HFFc6 (cell line): ENCODE results near the gene CAPRIN1. TPM values are rescaled to one million over a fixed set of nuclear protein-coding genes. Genes with fewer than 3 reads are reported as not detected.

Experiments
- DNase-seq: peaks from one replicate; pipeline ENCODE4 v3.0.0-alpha.2; 2018
- H3K27ac Mint-ChIP-seq: 2 replicates; pipeline ENCODE4 v1.8.0; 2020; ENCODE audit warnings: mild to moderate bottlenecking, mixed read lengths
- H3K27me3 Mint-ChIP-seq: 2 replicates; pipeline ENCODE4 v1.8.0; 2021; ENCODE audit warnings: mild to moderate bottlenecking, moderate library complexity, mixed read lengths; ENCODE audit not compliant: insufficient read depth
- H3K36me3 Mint-ChIP-seq: 2 replicates; pipeline ENCODE4 v1.8.0; 2021; ENCODE audit warnings: low read depth, mixed read lengths
- H3K4me1 Mint-ChIP-seq: 2 replicates; pipeline ENCODE4 v1.8.0; 2020; ENCODE audit warnings: low read depth, mixed read lengths
- H3K4me3 Mint-ChIP-seq: 2 replicates; pipeline ENCODE4 v1.8.0; 2020; ENCODE audit warnings: mild to moderate bottlenecking, moderate library complexity, mixed read lengths
- H3K9me3 Mint-ChIP-seq: 2 replicates; pipeline ENCODE4 v1.8.0; 2020; ENCODE audit warnings: mild to moderate bottlenecking, mixed read lengths
- total RNA-seq, 6 experiments: library from RNA; stranded (reverse); fragmentation: NEBNext Ultra II Directional; extraction: Animal tissue kit (Norgen Biotek cat#: 25700); gene quantifications; 2 replicates in 1 of 6; 3 replicates in 5 of 6; pipeline ENCODE4 v1.2.3, GENCODE V29; 2021
- TF ChIP-seq, protein P1 (sequence below): fragments of 200-600 bp; sonication (generic); IDR thresholded peaks from 2 replicates; pipeline ENCODE4 v1.5.0; 2021; ENCODE audit warnings: antibody characterized with exemption, mild to moderate bottlenecking

CAPRIN1 gene
- total RNA-seq, 6 experiments from 2014 or later: 275 to 313 (median 300) TPM

DNA sequence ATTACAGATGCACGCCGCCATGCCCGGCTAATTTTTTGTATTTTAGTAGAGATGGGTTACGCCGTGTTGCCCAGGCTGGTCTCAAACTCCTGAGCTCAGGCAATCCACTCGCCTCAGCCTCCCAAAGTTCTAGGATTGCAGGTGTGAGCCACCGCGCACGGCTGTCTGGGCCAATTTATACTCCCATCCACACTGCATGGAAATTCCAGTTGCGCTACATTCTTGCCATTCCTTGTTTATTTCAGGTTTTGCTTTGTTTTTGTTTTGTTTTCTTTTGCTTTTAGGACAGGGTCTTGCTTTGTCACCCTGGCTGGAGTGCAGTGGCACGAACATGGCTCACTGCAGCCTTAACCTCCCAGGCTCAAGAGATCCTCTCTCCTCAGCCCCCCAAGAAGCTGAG, 11.0 kb upstream of the CAPRIN1 start:
- H3K27ac Mint-ChIP-seq: no peak overlapping the region
- peaks cover 18% of the 10 kb centered on the region for H3K4me1 Mint-ChIP-seq
- TF ChIP-seq, protein P1, sequence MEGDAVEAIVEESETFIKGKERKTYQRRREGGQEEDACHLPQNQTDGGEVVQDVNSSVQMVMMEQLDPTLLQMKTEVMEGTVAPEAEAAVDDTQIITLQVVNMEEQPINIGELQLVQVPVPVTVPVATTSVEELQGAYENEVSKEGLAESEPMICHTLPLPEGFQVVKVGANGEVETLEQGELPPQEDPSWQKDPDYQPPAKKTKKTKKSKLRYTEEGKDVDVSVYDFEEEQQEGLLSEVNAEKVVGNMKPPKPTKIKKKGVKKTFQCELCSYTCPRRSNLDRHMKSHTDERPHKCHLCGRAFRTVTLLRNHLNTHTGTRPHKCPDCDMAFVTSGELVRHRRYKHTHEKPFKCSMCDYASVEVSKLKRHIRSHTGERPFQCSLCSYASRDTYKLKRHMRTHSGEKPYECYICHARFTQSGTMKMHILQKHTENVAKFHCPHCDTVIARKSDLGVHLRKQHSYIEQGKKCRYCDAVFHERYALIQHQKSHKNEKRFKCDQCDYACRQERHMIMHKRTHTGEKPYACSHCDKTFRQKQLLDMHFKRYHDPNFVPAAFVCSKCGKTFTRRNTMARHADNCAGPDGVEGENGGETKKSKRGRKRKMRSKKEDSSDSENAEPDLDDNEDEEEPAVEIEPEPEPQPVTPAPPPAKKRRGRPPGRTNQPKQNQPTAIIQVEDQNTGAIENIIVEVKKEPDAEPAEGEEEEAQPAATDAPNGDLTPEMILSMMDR: no peak
- no peaks in the 10 kb centered on the region for H3K9me3 Mint-ChIP-seq
- peaks cover 4% of the 10 kb centered on the region for H3K27me3 Mint-ChIP-seq
- H3K4me3 Mint-ChIP-seq: no peak overlapping the region
- no peak for DNase-seq
- H3K36me3 Mint-ChIP-seq: peaks cover 8% of the 10 kb centered on the region; the same call in 1 of the 2 replicates

DNA sequence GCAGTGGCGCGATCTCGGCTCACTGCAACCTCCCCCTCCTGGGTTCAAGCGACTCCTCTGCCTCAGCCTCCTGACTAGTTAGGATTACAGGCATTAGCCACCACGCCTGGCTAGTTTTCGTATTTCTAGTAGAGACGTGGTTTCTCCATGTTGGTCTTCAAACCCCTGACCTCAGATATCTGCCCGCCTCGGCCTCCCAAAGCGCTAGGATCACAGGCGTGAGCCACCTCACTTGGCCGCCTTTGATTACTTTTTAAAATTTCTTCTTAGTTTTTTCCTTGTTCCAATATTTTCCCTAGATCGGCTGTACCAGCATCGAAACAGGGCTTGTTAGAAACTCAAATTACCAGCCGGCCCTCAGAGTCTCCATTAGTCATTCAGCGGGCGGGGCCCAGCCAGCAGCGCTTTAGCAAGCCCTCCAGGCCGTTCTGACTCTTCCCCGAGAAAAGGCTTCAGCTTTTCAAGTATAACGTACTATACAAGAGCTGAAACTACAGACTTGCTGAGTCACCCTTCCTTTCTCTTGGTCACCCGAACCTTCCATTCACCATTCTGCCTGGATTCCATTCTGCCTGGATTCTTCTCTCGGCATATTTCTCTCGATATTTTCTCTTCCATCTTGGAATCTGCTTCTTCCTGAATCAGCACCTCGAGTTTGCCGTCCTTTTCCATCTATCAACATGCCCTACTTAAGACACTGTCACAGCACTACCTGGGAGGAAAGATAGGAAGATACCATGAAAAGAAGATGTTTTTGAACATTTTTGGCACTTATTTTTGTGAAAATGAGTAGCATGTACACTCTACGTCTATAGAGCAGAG, 6.7 kb upstream of the CAPRIN1 start:
- H3K27ac Mint-ChIP-seq: peak overlapping the region; percentile 94
- no peaks in the 10 kb centered on the region for H3K9me3 Mint-ChIP-seq
- H3K4me3 Mint-ChIP-seq: peak overlapping the region; percentile 61
- H3K36me3 Mint-ChIP-seq: peaks cover 8% of the 10 kb centered on the region; the same call in 1 of the 2 replicates
- H3K4me1 Mint-ChIP-seq: peaks cover 18% of the 10 kb centered on the region
- no peaks in the 10 kb centered on the region for H3K27me3 Mint-ChIP-seq
- TF ChIP-seq, protein P1: no peak
- peak; percentile 92 for DNase-seq

DNA sequence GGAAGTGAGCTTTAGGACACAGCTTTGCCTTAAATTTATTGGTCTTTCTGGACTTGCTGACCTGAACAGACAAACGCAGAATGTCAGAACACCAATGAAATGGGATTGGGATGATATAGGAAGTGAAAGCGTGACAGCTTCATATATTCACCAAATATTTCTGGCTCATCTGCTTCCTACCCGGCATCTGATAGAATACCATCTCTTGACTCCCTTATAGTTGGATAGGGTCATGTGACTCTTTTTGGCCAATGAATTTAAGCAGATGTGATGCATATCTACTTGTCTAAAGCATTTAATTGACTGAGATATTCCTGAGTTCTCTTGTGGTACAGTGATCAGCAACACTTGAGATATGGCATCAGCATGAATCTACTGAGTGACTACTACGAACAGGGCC, 2.5 kb upstream of the CAPRIN1 start:
- Mint-ChIP-seq H3K27me3 (peaks cover 3% of the 10 kb centered on the region), H3K36me3 (peaks cover 23% of the 10 kb centered on the region), H3K27ac (no peak overlapping the region), H3K9me3 (no peaks in the 10 kb centered on the region), H3K4me1 (peaks cover 35% of the 10 kb centered on the region), H3K4me3 (no peak overlapping the region)
- TF ChIP-seq, protein P1: no peak
- no peak for DNase-seq

DNA sequence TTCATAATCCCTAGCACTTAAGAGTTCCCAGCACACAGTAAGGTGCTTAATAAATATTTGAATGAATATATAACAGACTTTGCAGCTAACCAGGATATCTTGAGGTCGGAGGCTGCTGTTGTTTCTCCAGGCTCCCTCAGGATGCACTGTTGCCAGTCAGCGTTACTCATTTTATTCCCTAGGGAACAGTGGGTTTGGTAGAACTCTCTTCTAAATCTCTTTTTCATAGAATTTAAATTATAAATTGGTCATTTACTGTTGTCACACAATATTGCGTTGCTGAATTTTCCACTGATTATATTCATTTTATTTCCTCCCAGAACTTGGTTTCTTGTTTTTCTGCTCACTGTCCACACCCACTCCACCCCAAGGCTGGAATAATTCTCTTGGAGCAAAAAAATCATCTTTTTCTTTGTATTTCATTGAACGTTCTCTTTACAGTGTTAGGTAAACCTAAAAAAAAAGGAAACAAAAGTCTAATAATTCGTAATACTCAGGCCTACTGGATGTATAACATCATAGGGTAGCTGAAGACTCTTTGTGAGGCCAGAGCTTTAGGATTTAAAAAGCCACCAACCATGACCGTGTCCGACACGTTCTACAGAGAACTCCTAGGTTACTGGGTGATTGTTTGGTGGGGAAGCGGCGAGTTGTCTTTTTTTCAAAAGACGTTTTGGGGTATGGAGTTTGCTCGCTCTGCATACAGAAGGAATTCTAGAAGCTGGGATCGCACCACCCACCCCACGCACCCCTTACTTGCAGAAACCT, 766 bp upstream of the CAPRIN1 start:
- TF ChIP-seq, protein P1: no peak
- Mint-ChIP-seq H3K4me1 (peaks cover 31% of the 10 kb centered on the region), H3K4me3 (peak overlapping the region; percentile 89), H3K9me3 (no peaks in the 10 kb centered on the region), H3K27me3 (peaks cover 3% of the 10 kb centered on the region), H3K36me3 (peaks cover 15% of the 10 kb centered on the region), H3K27ac (peak overlapping the region; percentile 96)
- peak; percentile 28 for DNase-seq

DNA sequence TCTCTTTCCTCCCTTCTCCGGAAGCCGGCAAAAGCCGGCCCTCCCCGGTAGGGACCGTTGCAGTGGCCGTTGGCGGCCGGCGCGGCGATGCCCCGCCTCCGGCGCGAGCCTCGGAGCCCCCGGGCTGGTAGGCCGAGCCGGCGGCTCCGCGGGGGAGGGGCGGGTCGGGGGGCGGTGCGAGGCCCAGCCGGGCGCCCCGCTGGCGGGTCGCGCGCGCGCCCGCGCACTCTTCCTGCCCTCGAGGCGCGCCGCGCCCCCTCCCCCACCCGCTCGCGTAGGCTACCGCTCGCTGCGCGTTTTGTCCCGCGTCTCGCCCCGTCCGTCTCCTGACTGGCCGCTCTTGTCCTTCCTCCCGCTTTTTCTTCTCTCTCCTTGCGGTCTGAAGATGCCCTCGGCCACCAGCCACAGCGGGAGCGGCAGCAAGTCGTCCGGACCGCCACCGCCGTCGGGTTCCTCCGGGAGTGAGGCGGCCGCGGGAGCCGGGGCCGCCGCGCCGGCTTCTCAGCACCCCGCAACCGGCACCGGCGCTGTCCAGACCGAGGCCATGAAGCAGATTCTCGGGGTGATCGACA, 591 bp downstream of the CAPRIN1 start:
- TF ChIP-seq, protein P1: no peak
- peak; percentile 72 for DNase-seq
- H3K27me3 Mint-ChIP-seq: peaks cover 3% of the 10 kb centered on the region

More for the DNA sequence above, 591 bp downstream of the CAPRIN1 start:
- Mint-ChIP-seq H3K9me3 (no peaks in the 10 kb centered on the region), H3K27ac (peak overlapping the region; percentile 96), H3K4me3 (peak overlapping the region; percentile 99), H3K36me3 (peaks cover 15% of the 10 kb centered on the region), H3K4me1 (peaks cover 43% of the 10 kb centered on the region)
